VCaP (cell line): ENCODE data around the gene TPRG1L.

ENCODE experiments used
- H3K27ac ChIP-seq: fragments of 450-650 bp; 2 replicates; pipeline ENCODE4 v1.5.1; 2017
- CTCF ChIP-seq: fragments of 450-650 bp; conservative IDR thresholded peaks from 2 replicates; pipeline ENCODE4 v1.5.1; 2017; ENCODE audit warnings: mild to moderate bottlenecking, moderate library complexity

Gene TPRG1L

DNA sequence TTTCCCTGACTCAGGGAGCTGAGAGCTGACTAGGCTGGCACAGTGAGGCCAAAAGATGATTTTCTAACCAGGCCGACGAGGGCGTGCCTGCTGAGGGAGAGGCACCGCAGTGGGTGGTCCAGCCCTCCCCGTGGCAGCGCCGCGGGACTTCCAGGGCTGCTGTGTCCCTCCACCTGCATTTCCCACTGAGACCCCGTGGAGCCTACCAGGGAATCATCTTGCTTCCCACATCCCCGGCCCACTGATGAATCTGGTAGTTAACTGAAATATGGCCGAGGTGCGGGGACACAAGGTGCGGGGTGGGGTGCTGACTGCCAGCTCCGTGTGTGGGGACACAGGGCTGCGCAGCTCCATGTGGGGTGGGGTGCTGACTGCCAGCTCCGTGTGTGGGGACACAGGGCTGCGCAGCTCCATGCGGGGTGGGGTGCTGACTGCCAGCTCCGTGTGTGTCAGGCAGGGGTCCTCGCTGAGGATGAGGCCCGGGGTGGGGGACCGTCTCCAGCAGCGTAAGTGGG lies 14.6 kb downstream of the TPRG1L start:
- no peak for TF ChIP-seq CTCF

DNA sequence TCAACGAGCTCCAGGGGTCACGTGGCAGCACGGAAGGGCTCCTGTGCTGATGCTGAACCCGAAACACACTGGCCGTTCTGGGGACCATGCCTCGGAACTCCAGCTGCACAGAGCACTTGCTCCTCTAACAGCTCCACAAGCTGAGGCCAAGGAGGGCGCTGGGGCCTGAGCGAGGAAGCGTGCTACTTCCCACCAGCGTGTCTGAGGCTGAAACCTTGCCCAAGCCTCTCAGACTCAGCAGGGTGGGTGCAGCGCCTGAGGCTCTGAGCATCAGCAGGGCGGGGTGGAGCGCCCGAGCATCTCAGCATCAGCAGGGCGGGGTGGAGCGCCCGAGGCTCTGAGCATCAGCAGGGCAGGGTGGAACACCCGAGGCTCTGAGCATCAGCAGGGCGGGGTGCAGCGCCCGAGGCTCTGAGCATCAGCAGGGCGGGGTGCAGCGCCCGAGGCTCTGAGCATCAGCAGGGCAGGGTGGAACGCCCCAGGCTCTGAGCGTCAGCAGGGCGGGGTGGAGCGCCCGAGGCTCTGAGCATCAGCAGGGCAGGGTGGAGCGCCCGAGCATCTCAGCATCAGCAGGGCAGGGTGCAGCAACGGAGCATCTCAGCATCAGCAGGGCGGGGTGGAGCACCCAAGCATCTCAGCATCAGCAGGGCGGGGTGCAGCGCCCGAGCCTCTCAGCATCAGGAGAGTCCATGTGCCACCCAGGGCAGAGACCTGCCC lies 15.5 kb downstream of the TPRG1L start:
- TF ChIP-seq CTCF: no peak
- no peak overlapping the region for H3K27ac ChIP-seq

More for the DNA sequence above, 14.6 kb downstream of the TPRG1L start:
- H3K27ac ChIP-seq: no peak overlapping the region

DNA sequence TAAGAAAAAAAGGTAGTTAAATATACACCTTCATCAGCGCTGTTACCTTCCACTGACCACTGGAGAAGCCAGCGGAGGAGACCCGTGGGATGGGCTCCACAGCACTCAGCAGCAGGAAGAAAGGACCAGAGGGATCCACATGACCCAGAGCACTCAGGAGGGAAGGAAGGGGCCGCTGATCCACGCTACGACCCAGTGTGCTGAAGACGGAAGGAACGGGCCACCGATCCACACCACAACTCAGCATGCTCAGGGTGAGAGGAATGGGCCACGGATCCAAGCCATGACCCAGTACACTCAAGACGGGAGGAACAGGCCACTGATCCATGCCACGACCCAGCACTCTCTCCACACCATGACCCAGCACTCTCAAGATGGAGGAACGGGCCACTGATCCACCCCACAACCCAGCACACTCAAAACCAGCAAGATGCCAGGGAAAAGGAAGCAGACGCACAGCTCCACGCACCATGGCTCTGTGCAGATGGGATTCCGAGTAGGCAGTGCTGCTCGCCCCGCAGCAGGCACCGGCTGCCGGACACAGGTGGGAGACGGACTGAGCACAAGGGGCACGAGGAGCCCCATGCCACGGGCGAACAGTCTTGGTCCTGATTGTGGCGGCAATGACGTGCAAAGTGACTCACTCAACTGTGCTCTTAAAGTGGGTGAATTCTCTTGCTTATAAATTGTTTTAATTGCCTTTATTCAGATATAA lies 16.4 kb downstream of the TPRG1L start:
- no peak overlapping the region for H3K27ac ChIP-seq
- no peak for TF ChIP-seq CTCF

GRCh38 chr1:3641816-3642215 lies 17.0 kb downstream of the TPRG1L start:
- no peak for TF ChIP-seq CTCF
- no peak overlapping the region for H3K27ac ChIP-seq

DNA sequence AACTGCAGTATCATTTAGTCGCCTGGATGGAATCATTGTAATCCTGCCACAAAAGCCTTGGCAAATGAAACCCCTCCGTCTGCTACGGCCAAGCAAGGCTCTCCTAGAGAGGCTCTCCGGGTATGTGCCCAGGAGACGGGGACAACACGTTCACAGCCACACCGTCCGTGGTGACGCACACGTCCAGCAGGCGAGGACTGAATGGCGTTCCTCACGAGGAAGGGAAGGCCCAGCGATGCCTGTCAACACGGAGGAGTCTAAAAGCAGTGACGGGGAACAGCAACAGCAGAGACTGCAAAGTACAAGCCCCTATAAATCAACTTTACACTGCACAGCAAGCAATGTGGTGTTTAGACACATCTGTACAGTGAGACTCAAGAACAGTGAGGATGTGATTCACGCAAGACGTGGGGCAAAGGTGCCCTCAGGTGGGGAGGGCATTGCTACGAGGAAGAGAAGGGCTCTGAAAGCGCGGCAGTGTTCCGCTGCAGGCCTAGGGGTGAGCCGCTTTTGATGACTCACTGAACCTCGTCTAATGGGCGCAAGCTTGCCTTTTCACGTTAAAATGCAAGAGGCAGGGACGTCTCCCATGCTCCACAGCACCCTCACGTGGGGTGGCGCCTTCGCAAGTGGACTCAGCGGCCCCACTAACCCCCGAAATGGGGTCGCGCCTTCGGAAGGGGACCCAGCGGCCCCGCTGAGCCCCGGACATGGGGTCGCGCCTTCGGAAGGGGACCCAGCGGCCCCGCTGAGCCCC lies 18.3 kb downstream of the TPRG1L start:
- H3K27ac ChIP-seq: no peak overlapping the region
- TF ChIP-seq CTCF: no peak

DNA sequence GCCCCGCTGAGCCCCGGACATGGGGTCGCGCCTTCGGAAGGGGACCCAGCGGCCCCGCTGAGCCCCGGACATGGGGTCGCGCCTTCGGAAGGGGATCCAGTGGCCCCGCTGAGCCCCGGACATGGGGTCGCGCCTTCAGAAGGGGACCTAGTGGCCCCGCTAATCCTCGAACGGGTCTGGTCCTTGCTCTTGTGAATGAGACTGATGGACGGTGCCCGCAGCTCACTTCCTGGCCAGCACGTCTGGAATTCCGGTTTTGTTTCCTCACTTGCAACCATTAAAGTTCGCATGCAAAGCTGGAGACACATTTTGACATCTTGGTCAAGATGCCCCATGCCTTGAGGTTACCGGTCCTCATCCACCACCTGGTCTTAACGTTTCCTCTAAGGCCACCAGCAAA lies 19.5 kb downstream of the TPRG1L start:
- no peak overlapping the region for H3K27ac ChIP-seq
- no peak for TF ChIP-seq CTCF

GRCh38 chr1:3645247-3645646 lies 20.4 kb downstream of the TPRG1L start:
- TF ChIP-seq CTCF: no peak
- no peak overlapping the region for H3K27ac ChIP-seq
